Measurements from ENCODE around the gene NDUFAB1.
A peak's percentile ranks its signal among the peaks of the same experiment; 100 is the strongest.
"Not testable (repeated sequence)": the region's sequence is repeated elsewhere in the genome, so short reads cannot be mapped to it uniquely, and the experiment has no call there.

The NDUFAB1 gene

GRCh38 chr16:23584186-23585076 is 11.7 kb downstream of the NDUFAB1 start:
- no peak for FAIRE-seq
- no peak for DNase-seq (ENCODE audit: insufficient read length, low spot score)

GRCh38 chr16:23583271-23583670 is 12.8 kb downstream of the NDUFAB1 start:
- not testable (repeated sequence) for DNase-seq (ENCODE audit: insufficient read length, low spot score)

GRCh38 chr16:23581764-23582163 is 14.4 kb downstream of the NDUFAB1 start:
- no peak for FAIRE-seq
- DNase-seq (ENCODE audit: insufficient read length, low spot score) = no peak

More at GRCh38 chr16:23583271-23583670, 12.8 kb downstream of the NDUFAB1 start:
- FAIRE-seq = not testable (repeated sequence)

GRCh38 chr16:23580391-23580790 is 15.7 kb downstream of the NDUFAB1 start:
- DNase-seq (ENCODE audit: insufficient read length, low spot score) = no peak
- FAIRE-seq = no peak

GRCh38 chr16:23579371-23579770 is 16.7 kb downstream of the NDUFAB1 start:
- DNase-seq (ENCODE audit: insufficient read length, low spot score) (no peak), FAIRE-seq (no peak)

- DNase-seq (ENCODE audit: insufficient read length, low spot score) = no peak
- no peak for FAIRE-seq
These were observed 17.9 kb downstream of the NDUFAB1 start for GRCh38 chr16:23578101-23578830.

GRCh38 chr16:23577493-23577892 is 18.6 kb downstream of the NDUFAB1 start:
- FAIRE-seq (no peak), DNase-seq (ENCODE audit: insufficient read length, low spot score) (no peak)

GRCh38 chr16:23575834-23576233 is 20.3 kb downstream of the NDUFAB1 start:
- DNase-seq (ENCODE audit: insufficient read length, low spot score) (no peak), FAIRE-seq (no peak)

GRCh38 chr16:23573817-23574216 is 22.3 kb downstream of the NDUFAB1 start:
- no peak for FAIRE-seq
- no peak for DNase-seq (ENCODE audit: insufficient read length, low spot score)

- DNase-seq (ENCODE audit: insufficient read length, low spot score) = no peak
- no peak for FAIRE-seq
These were observed 23.7 kb downstream of the NDUFAB1 start for GRCh38 chr16:23572394-23572793.

GRCh38 chr16:23571895-23572294 is 24.2 kb downstream of the NDUFAB1 start:
- FAIRE-seq (no peak), DNase-seq (ENCODE audit: insufficient read length, low spot score) (no peak)

- DNase-seq (ENCODE audit: insufficient read length, low spot score) (no peak), FAIRE-seq (no peak)
These were observed 25.0 kb downstream of the NDUFAB1 start for GRCh38 chr16:23570992-23571632.

- DNase-seq (ENCODE audit: insufficient read length, low spot score) = no peak
- no peak for FAIRE-seq
These were observed 28.5 kb downstream of the NDUFAB1 start for GRCh38 chr16:23567602-23568001.

- no peak for FAIRE-seq
- DNase-seq (ENCODE audit: insufficient read length, low spot score) = no peak
These were observed 29.4 kb downstream of the NDUFAB1 start for GRCh38 chr16:23566724-23567123.

- DNase-seq (ENCODE audit: insufficient read length, low spot score) = no peak
- FAIRE-seq = no peak
These were observed 31.3 kb downstream of the NDUFAB1 start for GRCh38 chr16:23564575-23565363.

- no peak for FAIRE-seq
These were observed 32.9 kb downstream of the NDUFAB1 start for GRCh38 chr16:23563186-23563585.

GRCh38 chr16:23562505-23562904 is 33.6 kb downstream of the NDUFAB1 start:
- FAIRE-seq (no peak), DNase-seq (ENCODE audit: insufficient read length, low spot score) (no peak)

More at GRCh38 chr16:23563186-23563585, 32.9 kb downstream of the NDUFAB1 start:
- no peak for DNase-seq (ENCODE audit: insufficient read length, low spot score)

- FAIRE-seq (no peak), DNase-seq (ENCODE audit: insufficient read length, low spot score) (no peak)
These were observed 34.5 kb downstream of the NDUFAB1 start for GRCh38 chr16:23561586-23561985.

GRCh38 chr16:23557779-23558702 is 38.1 kb downstream of the NDUFAB1 start:
- DNase-seq (ENCODE audit: insufficient read length, low spot score) (peak; percentile 14), FAIRE-seq (no peak)

All from GM19239 (cell line).